ENCODE measurements around the gene FBXO7.

FBXO7 gene

GRCh38 chr22:32546496-32546895, 71.9 kb downstream of the FBXO7 start:
- FAIRE-seq: no peak
- no peak for DNase-seq (ENCODE audit: insufficient read length)

DNA sequence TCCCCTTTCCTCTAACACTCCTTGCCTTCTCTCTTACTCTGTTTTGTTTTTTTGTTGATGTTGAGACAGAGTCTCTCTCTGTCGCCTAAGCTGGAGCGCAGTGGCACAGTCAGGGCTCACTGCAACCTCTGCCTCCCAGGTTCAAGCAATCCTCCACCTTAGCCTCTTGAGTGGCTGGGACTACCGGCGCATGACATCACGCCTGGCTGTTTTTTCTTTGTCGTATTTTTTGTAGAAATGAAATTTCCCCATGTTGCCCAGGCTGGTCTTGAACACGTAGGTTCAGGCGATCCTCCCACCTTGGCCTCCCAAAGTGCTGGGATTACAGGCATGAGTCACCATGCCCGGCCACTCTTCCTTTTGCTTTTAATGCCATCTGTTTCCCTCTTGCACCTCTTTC, 72.3 kb downstream of the FBXO7 start:
- TF ChIP-seq POLR2A (IDR thresholded peaks at IDR 0.05; ENCODE audit: low read depth, low read length) (no peak), POLR2AphosphoS5 (IDR thresholded peaks at IDR 0.05; ENCODE audit: low read depth, low read length) (no peak), TAF1 (IDR thresholded peaks at IDR 0.05; ENCODE audit: borderline replicate concordance, low read depth, low read length) (no peak)
- DNase-seq (ENCODE audit: insufficient read length) (no peak), FAIRE-seq (no peak)

More at GRCh38 chr22:32546496-32546895, 71.9 kb downstream of the FBXO7 start:
- TF ChIP-seq POLR2AphosphoS5 (IDR thresholded peaks at IDR 0.05; ENCODE audit: low read depth, low read length) (no peak), POLR2A (IDR thresholded peaks at IDR 0.05; ENCODE audit: low read depth, low read length) (no peak), TAF1 (IDR thresholded peaks at IDR 0.05; ENCODE audit: borderline replicate concordance, low read depth, low read length) (no peak)

GRCh38 chr22:32548039-32548438, 73.4 kb downstream of the FBXO7 start:
- FAIRE-seq: no peak
- DNase-seq (ENCODE audit: insufficient read length): no peak
- TF ChIP-seq TAF1 (IDR thresholded peaks at IDR 0.05; ENCODE audit: borderline replicate concordance, low read depth, low read length): no peak
